HCT116 (cell line): Measurements from ENCODE around the gene C9orf152. TPM values are rescaled to one million over a fixed set of nuclear protein-coding genes. Genes with fewer than 3 reads are reported as not detected.
A peak's percentile ranks its signal among the peaks of the same experiment; 100 is the strongest.

ENCODE experiments used
- ATAC-seq: fragments of 200-7000 bp; cut with Tn5 transposase; 2 replicates; pipeline ENCODE4 v1.9.1; 2020; ENCODE audit warnings: mild to moderate bottlenecking, moderate library complexity
- BruUV-seq: library from RNA; stranded (reverse); fragments of 400-500 nt; replicated peaks from 2 replicates; lab custom pipeline; 2021; lab: Mats Ljungman, UMichigan
- CTCF ChIA-PET: fragments of 300-600 bp; sonication (Branson Sonifier 250); formaldehyde crosslinking; loops from one replicate; lab custom pipeline; 2021; ENCODE audit warnings: antibody characterized with exemption; lab: Charles Lee
- POLR2A ChIA-PET: fragments of 300-600, 350-600 bp; sonication (Branson Sonifier 250); formaldehyde crosslinking; loops from one replicate; lab custom pipeline; 2021; ENCODE audit warnings: antibody characterized with exemption; lab: Charles Lee
- RAD21 ChIA-PET, 2 experiments: fragments of 300-600 bp; sonication (Branson Sonifier 250); formaldehyde crosslinking; loops; one replicate each; lab custom pipeline; 2023; ENCODE audit warnings: low total read pairs in 2 of 2; ENCODE audit not compliant: uncharacterized antibody in 2 of 2, unreplicated experiment in 2 of 2, low non-redundant PET in 1 of 2; lab: Charles Lee
- DNase-seq: peaks from one replicate; pipeline ENCODE4 v3.0.0-alpha.2; 2010; ENCODE audit warnings: low read depth, low spot score
- H2AFZ ChIP-seq: fragments of 200-600 bp; shearing (Covaris generic), sonication (generic); 2 replicates; pipeline ENCODE4 v1.6.1; 2017; ENCODE audit warnings: low read depth, mixed run types, mixed read lengths, antibody characterized with exemption, low read length; ENCODE audit not compliant: poor library complexity, severe bottlenecking
- H3K27ac ChIP-seq: 2 replicates; pipeline ENCODE4 v1.5.1; 2012; ENCODE audit warnings: low read depth, low read length
- H3K27me3 ChIP-seq: fragments of 200-600 bp; sonication (generic); 2 replicates; pipeline ENCODE4 v1.6.1; 2016; ENCODE audit warnings: mixed run types, low read length, mixed read lengths; ENCODE audit not compliant: insufficient read depth
- H3K36me3 ChIP-seq, 2 experiments: fragments of 200-500 bp in 1 of 2; fragments of 200-600 bp in 1 of 2; sonication (Bioruptor generic) in 1 of 2; sonication (generic) in 1 of 2; 2 replicates each; pipeline versions ENCODE4 v1.5.1 to v1.6.1; 2014 to 2016; ENCODE audit warnings: low read length in 2 of 2, inconsistent platforms in 1 of 2, mixed read lengths in 1 of 2, mixed run types in 1 of 2; ENCODE audit not compliant: insufficient read depth in 2 of 2, control insufficient read depth in 1 of 2
- H3K4me1 ChIP-seq, 2 experiments: fragments of 200-600 bp in 1 of 2; sonication (generic) in 1 of 2; 2 replicates each; pipeline versions ENCODE4 v1.5.1 to v1.6.1; 2012 to 2017; ENCODE audit warnings: low read length in 2 of 2, inconsistent platforms in 1 of 2, mild to moderate bottlenecking in 1 of 2, mixed read lengths in 1 of 2, mixed run types in 1 of 2, moderate library complexity in 1 of 2; ENCODE audit not compliant: insufficient read depth in 2 of 2, control insufficient read depth in 1 of 2
- H3K4me2 ChIP-seq: fragments of 200-600 bp; sonication (generic); 2 replicates; pipeline ENCODE4 v1.6.1; 2017; ENCODE audit warnings: mixed run types, low read length, mixed read lengths
- H3K4me3 ChIP-seq, 2 experiments: fragments of 200-600 bp in 1 of 2; sonication (generic) in 1 of 2; replicated peaks in 1 of 2; 2 replicates each; pipeline ENCODE4 v1.5.1; 2011 to 2016; ENCODE audit warnings: low read length in 2 of 2, control low read depth in 1 of 2, low read depth in 1 of 2, mild to moderate bottlenecking in 1 of 2, mixed read lengths in 1 of 2, mixed run types in 1 of 2
- H3K79me2 ChIP-seq: fragments of 200-600 bp; sonication (generic); 2 replicates; pipeline ENCODE4 v1.6.1; 2017; ENCODE audit warnings: mild to moderate bottlenecking, mixed run types, low read length, moderate library complexity, mixed read lengths; ENCODE audit not compliant: insufficient read depth
- H3K9ac ChIP-seq: fragments of 200-600 bp; sonication (generic); 2 replicates; pipeline ENCODE4 v1.6.1; 2016; ENCODE audit warnings: low read length, mixed read lengths
- H3K9me2 ChIP-seq: fragments of 200-600 bp; sonication (generic), shearing (Covaris generic); 2 replicates; pipeline ENCODE4 v1.6.1; 2017; ENCODE audit warnings: mixed run types, mild to moderate bottlenecking, moderate library complexity; ENCODE audit not compliant: insufficient read depth
- H3K9me3 ChIP-seq, 2 experiments: fragments of 200-500 bp in 1 of 2; fragments of 200-600 bp in 1 of 2; sonication (Bioruptor generic) in 1 of 2; sonication (generic) in 1 of 2; 2 replicates each; pipeline ENCODE4 v1.6.1; 2014 to 2017; ENCODE audit warnings: low read length in 2 of 2, mixed read lengths in 2 of 2, inconsistent platforms in 1 of 2, low read depth in 1 of 2, mild to moderate bottlenecking in 1 of 2, mixed run types in 1 of 2, moderate library complexity in 1 of 2; ENCODE audit not compliant: control insufficient read depth in 1 of 2, insufficient read depth in 1 of 2
- H4K20me1 ChIP-seq: fragments of 200-600 bp; sonication (generic), shearing (Covaris generic); 2 replicates; pipeline ENCODE4 v1.6.1; 2017; ENCODE audit warnings: mixed run types, mild to moderate bottlenecking, moderate library complexity; ENCODE audit not compliant: insufficient read depth
- CBX3 ChIP-seq: IDR thresholded peaks from 2 replicates; pipeline ENCODE4 v1.6.1; 2012; ENCODE audit warnings: low read depth
- CEBPB ChIP-seq: IDR thresholded peaks from 2 replicates; pipeline ENCODE4 v1.6.1; 2012; ENCODE audit warnings: low read depth
- EZH2phosphoT487 ChIP-seq: fragments of 200-600 bp; IDR thresholded peaks from 2 replicates; pipeline ENCODE4 v1.6.1; 2018; ENCODE audit warnings: antibody characterized with exemption, borderline replicate concordance
- POLR2A ChIP-seq: IDR thresholded peaks from 2 replicates; pipeline ENCODE4 v1.7.0; 2011; ENCODE audit warnings: borderline replicate concordance; ENCODE audit not compliant: insufficient read depth, insufficient read length; ENCODE audit errors: extremely low read depth
- RAD21 ChIP-seq: IDR thresholded peaks from 2 replicates; pipeline ENCODE4 v1.6.1; 2012; ENCODE audit warnings: low read depth, mild to moderate bottlenecking
- SIN3A ChIP-seq: IDR thresholded peaks from 2 replicates; pipeline ENCODE4 v1.6.1; 2012; ENCODE audit warnings: low read depth
- SRF ChIP-seq: IDR thresholded peaks from 2 replicates; pipeline ENCODE4 v1.6.1; 2012; ENCODE audit warnings: low read depth
- TCF7L2 ChIP-seq: IDR thresholded peaks from 2 replicates; pipeline ENCODE4 v1.7.0; 2011; ENCODE audit warnings: borderline replicate concordance, inconsistent platforms; ENCODE audit not compliant: insufficient read depth, insufficient read length; ENCODE audit errors: extremely low read depth
- YY1 ChIP-seq: IDR thresholded peaks from 2 replicates; pipeline ENCODE4 v1.6.1; 2011; ENCODE audit warnings: low read length, low read depth, moderate library complexity, mild to moderate bottlenecking; ENCODE audit not compliant: insufficient replicate concordance; ENCODE audit errors: extremely low read depth
- ZNF274 ChIP-seq: fragments of 200-500 bp; sonication (Bioruptor generic); IDR thresholded peaks from 2 replicates; pipeline ENCODE4 v1.6.1; 2014; ENCODE audit warnings: mild to moderate bottlenecking, low read depth, low read length, inconsistent platforms
- intact Hi-C: fragments of 100-400 bp; cut with micrococcal nuclease; formaldehyde crosslinking; loops from 2 replicates; pipeline ENCODE4 v1.10.0; 2022
- total RNA-seq: library from RNA; stranded (reverse); gene quantifications from one replicate; pipeline ENCODE4 v1.2.1, GENCODE V29; 2021; ENCODE audit not compliant: unreplicated experiment
- TF ChIP-seq, protein P1 (sequence below), 3 experiments: fragments of 200-600 bp in 1 of 3; sonication (generic) in 1 of 3; IDR thresholded peaks in 2 of 3; conservative IDR thresholded peaks in 1 of 3; 2 replicates each; pipeline ENCODE4 v1.5.1; 2012 to 2017; ENCODE audit warnings: low read depth in 2 of 3, low read length in 2 of 3, antibody characterized with exemption in 1 of 3, borderline replicate concordance in 1 of 3, control low read depth in 1 of 3, mild to moderate bottlenecking in 1 of 3, mixed read lengths in 1 of 3, mixed run types in 1 of 3, moderate library complexity in 1 of 3; ENCODE audit not compliant: insufficient read depth in 1 of 3

Gene C9orf152
- total RNA-seq, 1 experiment from 2014 or later, result not detected

- Histone ChIP-seq H2AFZ (no peak overlapping the region), H3K9me2 (no peaks in the 10 kb centered on the region), H4K20me1 (peaks cover 54% of the 10 kb centered on the region; the same call in 1 of the 2 replicates), H3K4me3 (peak overlapping the region; percentile 76 to 86), H3K4me1 (peaks cover 8 to 54% of the 10 kb centered on the region in 2 experiments), H3K27me3 (no peaks in the 10 kb centered on the region), H3K27ac (peak overlapping the region; percentile 74; the same call in 1 of the 2 replicates), H3K9me3 (no peaks in the 10 kb centered on the region), H3K9ac (peak overlapping the region; percentile 94), H3K4me2 (peak overlapping the region; percentile 87), H3K79me2 (peaks cover 68% of the 10 kb centered on the region), H3K36me3 (peaks cover 10 to 17% of the 10 kb centered on the region in 2 experiments)
- DNase-seq (no peak), ATAC-seq (no peak)
- ChIA-PET RAD21 (no interaction called here), POLR2A (no interaction called here), CTCF (no interaction called here)
- intact Hi-C loops, result no loop called here
- BruUV-seq, result no TSS peak
- TF ChIP-seq RAD21 (no peak), CBX3 (no peak), YY1 (no peak), SRF (no peak), CEBPB (no peak), EZH2phosphoT487 (no peak), TCF7L2 (no peak), ZNF274 (no peak), POLR2A (no peak), SIN3A (no peak)
- TF ChIP-seq, protein P1, sequence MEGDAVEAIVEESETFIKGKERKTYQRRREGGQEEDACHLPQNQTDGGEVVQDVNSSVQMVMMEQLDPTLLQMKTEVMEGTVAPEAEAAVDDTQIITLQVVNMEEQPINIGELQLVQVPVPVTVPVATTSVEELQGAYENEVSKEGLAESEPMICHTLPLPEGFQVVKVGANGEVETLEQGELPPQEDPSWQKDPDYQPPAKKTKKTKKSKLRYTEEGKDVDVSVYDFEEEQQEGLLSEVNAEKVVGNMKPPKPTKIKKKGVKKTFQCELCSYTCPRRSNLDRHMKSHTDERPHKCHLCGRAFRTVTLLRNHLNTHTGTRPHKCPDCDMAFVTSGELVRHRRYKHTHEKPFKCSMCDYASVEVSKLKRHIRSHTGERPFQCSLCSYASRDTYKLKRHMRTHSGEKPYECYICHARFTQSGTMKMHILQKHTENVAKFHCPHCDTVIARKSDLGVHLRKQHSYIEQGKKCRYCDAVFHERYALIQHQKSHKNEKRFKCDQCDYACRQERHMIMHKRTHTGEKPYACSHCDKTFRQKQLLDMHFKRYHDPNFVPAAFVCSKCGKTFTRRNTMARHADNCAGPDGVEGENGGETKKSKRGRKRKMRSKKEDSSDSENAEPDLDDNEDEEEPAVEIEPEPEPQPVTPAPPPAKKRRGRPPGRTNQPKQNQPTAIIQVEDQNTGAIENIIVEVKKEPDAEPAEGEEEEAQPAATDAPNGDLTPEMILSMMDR (IDR thresholded peaks at IDR 0.05 in 2 of 3, conservative IDR thresholded peaks at IDR 0.05 in 1 of 3; ENCODE audit: borderline replicate concordance in 1 of 3, insufficient read depth in 1 of 3, low read depth in 2 of 3, low read length in 2 of 3), result no peak
Measured at GRCh38 chr9:110254500-110254899, 46.5 kb upstream of the C9orf152 start.
